Measurements from ENCODE around the gene CNKSR3.

Gene CNKSR3

DNA sequence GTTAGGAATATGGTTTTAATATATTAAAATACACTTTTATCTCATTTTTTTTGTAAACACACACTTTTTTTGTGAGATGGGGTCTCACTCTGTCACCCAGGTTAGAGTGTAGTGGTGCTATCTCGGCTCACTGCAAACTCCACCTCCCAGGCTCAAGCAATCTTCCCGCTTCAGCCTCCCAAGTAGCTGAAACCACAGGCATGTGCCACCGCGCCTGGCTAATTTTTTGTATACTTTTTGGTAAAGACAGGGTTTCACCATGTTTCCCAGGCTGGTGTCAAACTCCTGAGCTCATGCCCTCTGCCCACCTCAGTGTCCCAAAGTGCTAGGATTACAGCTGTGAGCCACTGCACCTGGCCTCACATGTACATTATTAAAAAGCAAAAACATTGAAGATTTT, 164.7 kb downstream of the CNKSR3 start:
- Histone ChIP-seq H3K9me3 (ENCODE audit: insufficient read depth, low read length, severe bottlenecking) (no peaks in the 10 kb centered on the region), H3K4me2 (ENCODE audit: insufficient read depth, low read length) (no peak overlapping the region), H3K27ac (ENCODE audit: low read length) (no peak overlapping the region), H3K9ac (ENCODE audit: low read depth, low read length) (no peak overlapping the region), H3K4me3 (ENCODE audit: low read depth in 1 of 2, low read length in 2 of 2) (no peak overlapping the region), H3K4me1 (ENCODE audit: insufficient read depth, low read length) (no peaks in the 10 kb centered on the region), H3K79me2 (ENCODE audit: insufficient read depth, low read length) (no peaks in the 10 kb centered on the region), H4K20me1 (ENCODE audit: insufficient read depth, low read length) (no peaks in the 10 kb centered on the region), H3K27me3 (ENCODE audit: insufficient read depth, low read length, poor library complexity) (no peaks in the 10 kb centered on the region), H2AFZ (ENCODE audit: low read depth, low read length) (no peak overlapping the region), H3K36me3 (ENCODE audit: insufficient read depth, low read length) (no peaks in the 10 kb centered on the region)
- DNase-seq = no peak
- no peak for TF ChIP-seq EZH2 (IDR thresholded peaks at IDR 0.05; ENCODE audit: borderline replicate concordance, low read depth, low read length, severe bottlenecking)
- TF ChIP-seq, protein P1, sequence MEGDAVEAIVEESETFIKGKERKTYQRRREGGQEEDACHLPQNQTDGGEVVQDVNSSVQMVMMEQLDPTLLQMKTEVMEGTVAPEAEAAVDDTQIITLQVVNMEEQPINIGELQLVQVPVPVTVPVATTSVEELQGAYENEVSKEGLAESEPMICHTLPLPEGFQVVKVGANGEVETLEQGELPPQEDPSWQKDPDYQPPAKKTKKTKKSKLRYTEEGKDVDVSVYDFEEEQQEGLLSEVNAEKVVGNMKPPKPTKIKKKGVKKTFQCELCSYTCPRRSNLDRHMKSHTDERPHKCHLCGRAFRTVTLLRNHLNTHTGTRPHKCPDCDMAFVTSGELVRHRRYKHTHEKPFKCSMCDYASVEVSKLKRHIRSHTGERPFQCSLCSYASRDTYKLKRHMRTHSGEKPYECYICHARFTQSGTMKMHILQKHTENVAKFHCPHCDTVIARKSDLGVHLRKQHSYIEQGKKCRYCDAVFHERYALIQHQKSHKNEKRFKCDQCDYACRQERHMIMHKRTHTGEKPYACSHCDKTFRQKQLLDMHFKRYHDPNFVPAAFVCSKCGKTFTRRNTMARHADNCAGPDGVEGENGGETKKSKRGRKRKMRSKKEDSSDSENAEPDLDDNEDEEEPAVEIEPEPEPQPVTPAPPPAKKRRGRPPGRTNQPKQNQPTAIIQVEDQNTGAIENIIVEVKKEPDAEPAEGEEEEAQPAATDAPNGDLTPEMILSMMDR (IDR thresholded peaks at IDR 0.05; ENCODE audit: borderline replicate concordance, extremely low read depth, low read length, poor library complexity, severe bottlenecking) = no peak
- ATAC-seq (ENCODE audit: insufficient read depth, low read depth) = no peak

DNA sequence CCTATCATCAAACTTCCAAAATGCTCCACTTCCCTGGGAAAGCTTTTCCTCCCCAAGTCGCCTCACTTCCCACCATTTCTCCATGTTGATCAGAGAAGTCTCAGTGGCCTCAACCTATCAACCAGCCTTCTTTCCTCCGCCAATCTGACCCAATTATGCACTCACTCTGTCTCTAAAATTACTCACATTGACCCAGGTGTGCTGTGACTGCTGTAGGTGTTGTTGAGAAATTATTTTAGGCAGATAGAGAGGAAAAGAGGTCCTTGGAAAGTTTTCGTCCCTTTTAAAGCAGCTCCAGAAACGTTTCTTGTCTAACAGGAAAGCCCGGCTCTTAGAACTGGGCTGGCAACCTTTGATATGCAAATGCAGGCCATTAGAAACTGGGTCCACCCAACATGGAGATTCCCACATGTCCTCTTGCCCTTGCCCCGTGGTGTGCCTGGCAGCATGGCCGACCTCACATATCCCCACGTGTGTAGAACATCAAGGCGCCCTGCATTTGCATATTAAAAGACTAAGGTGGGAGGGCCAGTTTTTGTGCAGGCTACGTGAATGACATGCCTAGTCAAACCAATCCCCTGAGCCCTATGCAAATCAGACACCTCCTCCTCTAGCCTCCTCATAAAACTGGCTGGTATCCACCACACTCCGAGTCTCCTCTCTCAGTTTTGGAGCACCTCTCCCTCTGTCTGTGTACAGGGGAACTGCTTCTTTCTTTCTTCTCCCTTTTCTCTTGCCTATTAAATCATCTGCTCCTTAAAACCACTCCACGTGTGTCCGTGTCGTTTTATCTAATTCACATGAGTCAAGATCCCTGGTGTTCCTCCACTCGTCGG, 166.8 kb downstream of the CNKSR3 start:
- DNase-seq = peak; percentile 5
- Histone ChIP-seq H3K79me2 (ENCODE audit: insufficient read depth, low read length) (no peaks in the 10 kb centered on the region), H3K9ac (ENCODE audit: low read depth, low read length) (no peak overlapping the region), H3K4me2 (ENCODE audit: insufficient read depth, low read length) (no peak overlapping the region), H3K4me3 (ENCODE audit: low read depth in 1 of 2, low read length in 2 of 2) (no peak overlapping the region), H3K27ac (ENCODE audit: low read length) (no peak overlapping the region), H3K9me3 (ENCODE audit: insufficient read depth, low read length, severe bottlenecking) (no peaks in the 10 kb centered on the region), H3K4me1 (ENCODE audit: insufficient read depth, low read length) (no peaks in the 10 kb centered on the region), H4K20me1 (ENCODE audit: insufficient read depth, low read length) (no peaks in the 10 kb centered on the region), H2AFZ (ENCODE audit: low read depth, low read length) (no peak overlapping the region), H3K36me3 (ENCODE audit: insufficient read depth, low read length) (no peaks in the 10 kb centered on the region), H3K27me3 (ENCODE audit: insufficient read depth, low read length, poor library complexity) (no peaks in the 10 kb centered on the region)
- TF ChIP-seq, protein P1 (IDR thresholded peaks at IDR 0.05; ENCODE audit: borderline replicate concordance, extremely low read depth, low read length, poor library complexity, severe bottlenecking) = peak; percentile 8
- no peak for TF ChIP-seq EZH2 (IDR thresholded peaks at IDR 0.05; ENCODE audit: borderline replicate concordance, low read depth, low read length, severe bottlenecking)
- peak; percentile 37; the same call in 2 of the 3 replicates for ATAC-seq (ENCODE audit: insufficient read depth, low read depth)

DNA sequence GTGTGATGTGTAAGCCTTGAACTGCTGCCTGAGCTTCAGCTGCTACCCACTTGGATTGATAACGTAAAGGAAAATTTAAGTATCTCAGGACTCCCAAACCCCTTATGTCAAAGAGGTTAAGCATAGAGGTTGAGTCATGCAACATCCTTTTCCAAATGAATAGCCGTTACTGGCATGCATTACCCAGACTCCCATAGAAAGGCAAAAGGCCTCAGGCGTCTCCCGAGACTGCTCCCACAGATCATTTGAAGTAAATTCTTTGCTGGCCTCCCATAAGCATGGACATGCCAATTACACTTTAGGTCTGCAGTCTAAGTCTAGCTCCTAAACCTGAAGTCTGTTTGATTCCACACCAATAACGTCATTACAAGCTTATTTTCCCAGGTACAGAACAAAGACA, 168.6 kb downstream of the CNKSR3 start:
- Histone ChIP-seq H2AFZ (ENCODE audit: low read depth, low read length) (no peak overlapping the region), H3K9ac (ENCODE audit: low read depth, low read length) (no peak overlapping the region), H3K36me3 (ENCODE audit: insufficient read depth, low read length) (no peaks in the 10 kb centered on the region), H3K4me1 (ENCODE audit: insufficient read depth, low read length) (no peaks in the 10 kb centered on the region), H3K27me3 (ENCODE audit: insufficient read depth, low read length, poor library complexity) (no peaks in the 10 kb centered on the region), H3K79me2 (ENCODE audit: insufficient read depth, low read length) (no peaks in the 10 kb centered on the region), H3K4me2 (ENCODE audit: insufficient read depth, low read length) (no peak overlapping the region), H3K4me3 (ENCODE audit: low read depth in 1 of 2, low read length in 2 of 2) (no peak overlapping the region), H4K20me1 (ENCODE audit: insufficient read depth, low read length) (no peaks in the 10 kb centered on the region), H3K27ac (ENCODE audit: low read length) (no peak overlapping the region), H3K9me3 (ENCODE audit: insufficient read depth, low read length, severe bottlenecking) (no peaks in the 10 kb centered on the region)
- no peak for DNase-seq
- TF ChIP-seq EZH2 (IDR thresholded peaks at IDR 0.05; ENCODE audit: borderline replicate concordance, low read depth, low read length, severe bottlenecking) = no peak
- TF ChIP-seq, protein P1 (IDR thresholded peaks at IDR 0.05; ENCODE audit: borderline replicate concordance, extremely low read depth, low read length, poor library complexity, severe bottlenecking) = no peak
- no peak for ATAC-seq (ENCODE audit: insufficient read depth, low read depth)

Data from DND-41 (cell line).